Measurements from ENCODE around the gene FUOM.

The FUOM gene

DNA sequence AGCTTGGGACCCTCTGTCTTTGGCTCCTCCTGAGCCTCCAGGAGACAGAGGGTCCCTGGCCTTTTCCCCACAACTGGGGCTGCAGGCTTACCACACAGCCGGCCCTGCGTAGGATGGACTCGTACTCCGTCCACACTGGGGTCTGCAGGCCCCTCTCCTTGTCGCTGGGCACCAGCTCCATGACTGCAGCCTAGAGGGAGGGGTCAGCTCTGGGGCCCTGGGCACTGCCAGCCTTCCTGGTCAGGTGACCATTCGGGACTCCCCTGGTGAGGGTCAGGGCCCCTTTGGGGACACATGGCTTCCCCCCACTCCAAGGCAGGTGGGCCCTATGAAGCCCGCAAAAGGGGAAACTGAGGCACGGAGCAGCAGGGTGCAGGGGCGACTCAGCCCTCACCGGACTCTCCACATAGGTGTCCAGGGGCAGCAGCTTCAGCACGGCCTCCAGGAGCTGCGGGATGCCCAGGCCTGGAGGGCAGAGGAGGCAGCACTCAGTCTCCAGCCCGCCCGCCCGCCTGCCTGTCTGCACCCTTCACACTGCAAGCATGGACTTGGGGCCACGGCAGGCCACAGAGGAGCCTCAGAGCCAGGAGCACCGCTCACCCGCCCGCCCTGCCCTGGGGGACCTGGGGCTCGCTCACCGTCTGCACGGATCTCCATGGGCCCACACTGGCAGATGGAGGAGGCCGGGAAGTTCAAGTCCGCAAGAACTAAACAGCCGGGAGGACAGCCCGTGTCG is 1.1 kb downstream of the FUOM start:
- TF ChIP-seq, protein P1, sequence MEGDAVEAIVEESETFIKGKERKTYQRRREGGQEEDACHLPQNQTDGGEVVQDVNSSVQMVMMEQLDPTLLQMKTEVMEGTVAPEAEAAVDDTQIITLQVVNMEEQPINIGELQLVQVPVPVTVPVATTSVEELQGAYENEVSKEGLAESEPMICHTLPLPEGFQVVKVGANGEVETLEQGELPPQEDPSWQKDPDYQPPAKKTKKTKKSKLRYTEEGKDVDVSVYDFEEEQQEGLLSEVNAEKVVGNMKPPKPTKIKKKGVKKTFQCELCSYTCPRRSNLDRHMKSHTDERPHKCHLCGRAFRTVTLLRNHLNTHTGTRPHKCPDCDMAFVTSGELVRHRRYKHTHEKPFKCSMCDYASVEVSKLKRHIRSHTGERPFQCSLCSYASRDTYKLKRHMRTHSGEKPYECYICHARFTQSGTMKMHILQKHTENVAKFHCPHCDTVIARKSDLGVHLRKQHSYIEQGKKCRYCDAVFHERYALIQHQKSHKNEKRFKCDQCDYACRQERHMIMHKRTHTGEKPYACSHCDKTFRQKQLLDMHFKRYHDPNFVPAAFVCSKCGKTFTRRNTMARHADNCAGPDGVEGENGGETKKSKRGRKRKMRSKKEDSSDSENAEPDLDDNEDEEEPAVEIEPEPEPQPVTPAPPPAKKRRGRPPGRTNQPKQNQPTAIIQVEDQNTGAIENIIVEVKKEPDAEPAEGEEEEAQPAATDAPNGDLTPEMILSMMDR (IDR thresholded peaks at IDR 0.05; ENCODE audit: extremely low read depth, missing control alignments): no peak
- no peak for DNase-seq (ENCODE audit: low spot score)

DNA sequence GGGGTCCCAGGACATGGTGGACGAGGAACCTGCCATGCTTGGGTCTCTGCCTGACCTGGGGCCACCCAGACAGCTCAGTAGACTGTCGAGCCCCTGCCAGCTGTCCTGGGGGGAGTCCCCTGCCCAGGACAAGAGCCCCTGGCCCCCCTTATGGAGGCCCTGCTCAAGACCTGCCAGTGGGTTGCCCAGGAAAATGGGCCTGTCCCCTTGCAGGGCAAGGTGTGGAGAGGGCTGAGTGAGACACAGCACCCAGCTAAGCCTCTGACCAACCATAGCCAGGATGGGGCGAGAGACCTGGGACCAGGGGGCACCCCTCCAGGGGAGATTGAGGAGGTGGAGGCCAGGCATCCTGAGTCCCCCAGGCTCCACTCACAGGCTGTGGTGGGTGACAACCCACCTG is 1.8 kb downstream of the FUOM start:
- no peak for DNase-seq (ENCODE audit: low spot score)
- TF ChIP-seq, protein P1 (IDR thresholded peaks at IDR 0.05; ENCODE audit: extremely low read depth, missing control alignments): no peak

DNA sequence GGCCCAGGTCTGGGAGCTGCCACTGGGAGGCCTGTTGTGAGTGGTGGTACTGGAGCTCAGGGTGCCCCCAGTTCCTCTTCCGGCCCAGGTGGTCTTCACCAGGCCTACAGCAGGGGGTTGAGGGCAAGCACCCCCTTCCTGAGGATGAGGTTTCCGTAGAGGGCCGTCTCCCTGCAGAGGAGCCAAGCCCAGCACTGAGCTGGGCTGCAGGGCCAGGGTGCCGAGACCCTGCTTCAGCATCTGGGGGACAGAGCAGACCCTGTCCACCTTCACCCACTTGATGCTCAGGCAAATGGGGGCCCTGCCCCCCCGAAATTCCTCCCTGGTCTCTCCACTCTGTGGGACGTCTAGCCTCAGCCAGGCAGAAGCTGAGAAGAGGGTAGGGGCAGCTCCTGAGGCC is 2.6 kb downstream of the FUOM start:
- TF ChIP-seq, protein P1 (IDR thresholded peaks at IDR 0.05; ENCODE audit: extremely low read depth, missing control alignments): no peak
- DNase-seq (ENCODE audit: low spot score): no peak

DNA sequence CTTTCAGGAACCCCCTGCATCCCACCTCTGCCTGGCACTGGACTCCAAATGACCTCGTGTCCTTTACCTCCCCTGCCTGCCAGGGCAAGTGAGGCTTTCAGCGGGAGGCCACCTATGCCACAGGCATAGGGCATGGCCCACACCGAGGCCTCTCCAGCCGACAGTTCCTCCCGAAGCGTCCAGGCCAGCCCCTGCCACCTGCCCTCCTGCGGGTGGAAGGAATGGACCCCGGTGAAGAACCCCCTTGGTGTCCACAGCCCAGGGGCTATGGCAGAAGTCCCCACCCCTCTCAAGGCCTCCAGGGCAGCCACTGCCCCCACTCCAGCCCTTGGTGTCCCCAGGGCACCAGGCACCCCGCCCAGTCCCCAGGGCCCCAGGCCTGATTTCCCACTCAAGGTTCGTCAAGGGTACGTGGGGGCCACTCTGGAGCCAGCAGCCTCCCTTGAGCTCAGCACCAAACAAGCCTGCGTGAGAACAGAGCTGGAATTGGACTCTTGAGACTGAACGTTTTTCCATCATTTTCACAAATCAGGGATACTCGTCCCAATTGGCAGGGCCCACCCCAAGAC is 3.1 kb downstream of the FUOM start:
- DNase-seq (ENCODE audit: low spot score): no peak
- TF ChIP-seq, protein P1 (IDR thresholded peaks at IDR 0.05; ENCODE audit: extremely low read depth, missing control alignments): no peak

DNA sequence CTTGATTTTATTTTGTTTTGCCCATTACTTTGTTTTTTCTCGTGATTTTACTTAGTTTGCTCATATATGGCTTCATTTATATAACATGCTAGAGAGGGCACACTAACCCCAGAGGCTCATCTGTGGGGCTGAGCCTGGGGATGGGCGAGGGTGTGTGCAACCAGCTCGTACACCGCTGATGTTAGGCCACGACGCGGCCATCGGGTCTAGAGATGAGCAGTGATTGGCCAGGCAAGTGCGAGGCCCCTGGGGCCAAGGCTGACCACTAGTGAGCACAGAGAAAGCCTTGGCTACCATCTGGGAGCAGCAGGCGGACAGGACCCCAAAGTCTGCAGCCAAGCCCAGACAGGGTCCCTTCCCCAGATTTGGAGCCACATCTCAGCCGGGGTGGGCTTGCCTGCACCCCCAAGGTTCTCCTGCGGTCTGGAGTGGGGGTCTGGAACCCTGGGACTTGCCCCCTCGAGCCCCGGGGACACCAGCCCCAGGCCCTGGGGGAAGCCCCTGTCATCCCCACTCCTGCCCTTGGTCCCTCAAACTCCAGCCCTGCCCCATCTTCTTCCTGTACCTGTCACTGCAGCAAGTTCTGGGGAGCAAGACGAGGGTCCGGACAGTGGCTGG is 3.7 kb downstream of the FUOM start:
- DNase-seq (ENCODE audit: low spot score): no peak
- TF ChIP-seq, protein P1 (IDR thresholded peaks at IDR 0.05; ENCODE audit: extremely low read depth, missing control alignments): no peak

DNA sequence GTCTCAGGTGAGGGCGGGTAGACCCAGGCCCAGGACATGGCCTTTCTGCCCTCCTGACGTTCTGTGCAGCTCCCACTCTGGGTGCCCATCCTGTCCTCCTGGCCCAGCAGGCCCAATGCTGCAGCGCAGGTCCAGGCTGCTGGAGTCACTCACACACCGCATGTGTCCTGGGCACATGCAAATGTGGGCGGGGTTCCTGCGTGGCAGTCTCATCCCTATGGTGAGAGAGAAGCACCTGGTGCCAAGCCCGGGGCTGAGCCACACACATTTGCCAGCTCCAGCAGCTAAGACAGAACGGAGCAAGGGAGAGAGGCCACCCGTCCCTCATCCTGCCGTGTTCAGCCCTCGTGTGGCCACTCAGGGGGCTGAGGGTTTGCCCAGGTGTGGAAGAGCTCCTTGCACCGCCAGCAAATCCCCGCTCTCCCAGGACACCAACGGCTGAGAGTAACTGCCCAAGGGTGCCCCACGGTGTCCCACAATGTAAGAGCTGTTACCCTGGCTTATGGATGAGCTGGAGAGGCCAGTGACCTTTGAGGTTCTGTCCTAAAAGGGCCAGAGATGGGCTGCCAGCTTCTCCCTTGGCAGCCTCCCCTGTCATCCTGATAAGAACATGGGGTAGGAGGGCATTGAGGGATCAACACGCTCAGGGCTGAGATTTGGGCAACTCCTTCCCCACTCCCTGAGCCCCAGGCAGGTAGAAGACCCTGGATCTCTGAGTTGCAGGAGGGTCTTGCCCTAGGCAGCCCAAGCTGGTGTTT is 4.4 kb downstream of the FUOM start:
- TF ChIP-seq, protein P1 (IDR thresholded peaks at IDR 0.05; ENCODE audit: extremely low read depth, missing control alignments): no peak
- no peak for DNase-seq (ENCODE audit: low spot score)
